Fibroblast of lung (primary cell): ENCODE results near the gene CPEB2. TPM values are rescaled to one million over a fixed set of nuclear protein-coding genes. Genes with fewer than 3 reads are reported as not detected.

Experiments used
- DNase-seq, 2 donors: peaks; one replicate each; pipeline versions ENCODE4 v3.0.0 to v3.0.0-alpha.2; 2010; ENCODE audit warnings: low read depth in 2 of 2
- H2AFZ ChIP-seq: 2 replicates; pipeline ENCODE4 v1.5.1; 2012; ENCODE audit warnings: low read length, control low read depth, inconsistent platforms
- H3K27ac ChIP-seq: 2 replicates; pipeline ENCODE4 v1.5.1; 2011; ENCODE audit warnings: low read length, control low read depth; ENCODE audit not compliant: insufficient read depth
- H3K27me3 ChIP-seq: 2 replicates; pipeline ENCODE4 v1.5.1; 2011; ENCODE audit warnings: mild to moderate bottlenecking, low read length; ENCODE audit not compliant: control insufficient read depth, insufficient read depth
- H3K36me3 ChIP-seq: 2 replicates; pipeline ENCODE4 v1.5.1; 2011; ENCODE audit warnings: low read length; ENCODE audit not compliant: control insufficient read depth, insufficient read depth
- H3K4me1 ChIP-seq: 2 replicates; pipeline ENCODE4 v1.5.1; 2011; ENCODE audit warnings: low read length; ENCODE audit not compliant: control insufficient read depth, insufficient read depth; ENCODE audit errors: extremely low read depth
- H3K4me2 ChIP-seq: 2 replicates; pipeline ENCODE4 v1.5.1; 2011; ENCODE audit warnings: low read length, control low read depth; ENCODE audit not compliant: insufficient read depth; ENCODE audit errors: extremely low read depth
- H3K4me3 ChIP-seq, 4 experiments: fragments of 200-600 bp in 1 of 4; sonication (generic) in 1 of 4; replicated peaks in 1 of 4; 2 replicates each; pipeline ENCODE4 v1.5.1; 2011 to 2016; ENCODE audit warnings: low read length in 4 of 4, low read depth in 3 of 4, mild to moderate bottlenecking in 3 of 4, control low read depth in 2 of 4, inconsistent platforms in 1 of 4, mixed read lengths in 1 of 4; ENCODE audit not compliant: insufficient read depth in 1 of 4; ENCODE audit errors: control extremely low read depth in 1 of 4
- H3K79me2 ChIP-seq: 2 replicates; pipeline ENCODE4 v1.5.1; 2012; ENCODE audit warnings: mild to moderate bottlenecking, low read length, inconsistent platforms; ENCODE audit not compliant: control insufficient read depth, insufficient read depth
- H3K9ac ChIP-seq: 2 replicates; pipeline ENCODE4 v1.5.1; 2011; ENCODE audit warnings: mild to moderate bottlenecking, low read length, control low read depth; ENCODE audit not compliant: insufficient read depth
- H3K9me3 ChIP-seq: 2 replicates; pipeline ENCODE4 v1.5.1; 2012; ENCODE audit warnings: low read depth, low read length; ENCODE audit not compliant: control insufficient read depth, insufficient read depth
- H4K20me1 ChIP-seq: 2 replicates; pipeline ENCODE4 v1.5.1; 2011; ENCODE audit warnings: low read length; ENCODE audit not compliant: control insufficient read depth, insufficient read depth; ENCODE audit errors: extremely low read depth
- EZH2 ChIP-seq: IDR thresholded peaks from 2 replicates; pipeline ENCODE4 v1.5.1; 2012; ENCODE audit warnings: low read length, control low read depth, mild to moderate bottlenecking; ENCODE audit errors: missing control alignments
- polyA plus RNA-seq, 2 donors: library from polyadenylated mRNA; depleted of rRNA in 1 of 2; stranded (reverse) in 1 of 2; unstranded in 1 of 2; fragments of >200 nt; gene quantifications; 2 replicates each; pipeline ENCODE4 v1.2.1, GENCODE V29; 2011 to 2012; ENCODE audit warnings: missing spikeins in 1 of 2
- total RNA-seq: library from RNA; depleted of rRNA; stranded (reverse); fragments of >200 nt; gene quantifications from 2 replicates; pipeline ENCODE4 v1.2.1, GENCODE V29; 2014
- TF ChIP-seq, protein P1 (sequence below), 2 donors: IDR thresholded peaks in 1 of 2; conservative IDR thresholded peaks in 1 of 2; 1 replicate in 1 of 2; 2 replicates in 1 of 2; pipeline ENCODE4 v1.5.1; 2011 to 2012; ENCODE audit warnings: low read length in 2 of 2, control low read depth in 1 of 2, inconsistent platforms in 1 of 2, low read depth in 1 of 2, mild to moderate bottlenecking in 1 of 2

The CPEB2 gene
- total and polyA plus RNA-seq, 2 donors (not counting 1 experiment from before 2014, with no cell fraction given), result 18.6 to 19.0 TPM

DNA sequence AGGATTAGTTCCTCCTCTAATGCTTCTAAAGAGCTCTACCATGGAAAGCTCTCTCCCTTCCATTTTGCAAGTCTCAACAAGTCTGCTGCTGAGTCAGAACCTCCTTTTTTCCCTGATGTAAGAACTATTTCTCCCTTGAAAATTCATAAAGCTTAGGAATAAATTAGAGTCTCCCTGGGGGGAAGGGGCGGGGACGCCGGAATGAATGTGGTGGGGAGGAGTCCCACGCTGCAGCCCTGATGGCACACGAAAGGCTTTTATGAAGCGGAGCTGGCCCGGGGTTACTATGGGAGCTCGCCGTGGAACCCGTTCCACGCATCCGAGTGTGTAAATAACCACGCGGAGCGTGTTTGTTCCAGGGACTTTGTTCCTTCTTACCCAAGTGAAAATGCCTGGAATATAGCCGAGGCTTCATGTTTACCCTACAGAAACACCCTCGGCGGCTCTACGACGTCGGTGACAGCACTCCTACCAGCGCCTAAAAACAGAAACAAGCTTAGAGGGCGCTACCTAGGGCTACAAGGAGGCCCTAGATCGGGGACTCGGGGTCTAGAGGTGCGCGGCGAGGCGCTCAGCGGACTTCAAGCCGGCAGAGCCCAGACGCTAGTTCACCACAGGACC, 923 bp upstream of the CPEB2 start:
- peak overlapping the region; percentile 99 for H3K27ac ChIP-seq
- DNase-seq, result peak; percentile 92 to 96
- peak overlapping the region; percentile 98 for H3K9ac ChIP-seq
- no peaks in the 10 kb centered on the region for H4K20me1 ChIP-seq
- H3K4me3 ChIP-seq, result peak overlapping the region; percentile 52 to 76 (median 64)
- H3K4me1 ChIP-seq, result peaks cover 3% of the 10 kb centered on the region
- no peaks in the 10 kb centered on the region for H3K27me3 ChIP-seq
- no peaks in the 10 kb centered on the region for H3K9me3 ChIP-seq
- peaks cover 30% of the 10 kb centered on the region for H3K79me2 ChIP-seq
- H3K36me3 ChIP-seq, result no peaks in the 10 kb centered on the region
- peak overlapping the region; percentile 53 for H3K4me2 ChIP-seq
- TF ChIP-seq EZH2, result no peak
- TF ChIP-seq, protein P1, sequence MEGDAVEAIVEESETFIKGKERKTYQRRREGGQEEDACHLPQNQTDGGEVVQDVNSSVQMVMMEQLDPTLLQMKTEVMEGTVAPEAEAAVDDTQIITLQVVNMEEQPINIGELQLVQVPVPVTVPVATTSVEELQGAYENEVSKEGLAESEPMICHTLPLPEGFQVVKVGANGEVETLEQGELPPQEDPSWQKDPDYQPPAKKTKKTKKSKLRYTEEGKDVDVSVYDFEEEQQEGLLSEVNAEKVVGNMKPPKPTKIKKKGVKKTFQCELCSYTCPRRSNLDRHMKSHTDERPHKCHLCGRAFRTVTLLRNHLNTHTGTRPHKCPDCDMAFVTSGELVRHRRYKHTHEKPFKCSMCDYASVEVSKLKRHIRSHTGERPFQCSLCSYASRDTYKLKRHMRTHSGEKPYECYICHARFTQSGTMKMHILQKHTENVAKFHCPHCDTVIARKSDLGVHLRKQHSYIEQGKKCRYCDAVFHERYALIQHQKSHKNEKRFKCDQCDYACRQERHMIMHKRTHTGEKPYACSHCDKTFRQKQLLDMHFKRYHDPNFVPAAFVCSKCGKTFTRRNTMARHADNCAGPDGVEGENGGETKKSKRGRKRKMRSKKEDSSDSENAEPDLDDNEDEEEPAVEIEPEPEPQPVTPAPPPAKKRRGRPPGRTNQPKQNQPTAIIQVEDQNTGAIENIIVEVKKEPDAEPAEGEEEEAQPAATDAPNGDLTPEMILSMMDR (conservative IDR thresholded peaks at IDR 0.05 in 1 of 2, IDR thresholded peaks at IDR 0.05 in 1 of 2; ENCODE audit: low read depth in 1 of 2, low read length in 2 of 2), result no peak
- H2AFZ ChIP-seq, result peak overlapping the region; percentile 19

DNA sequence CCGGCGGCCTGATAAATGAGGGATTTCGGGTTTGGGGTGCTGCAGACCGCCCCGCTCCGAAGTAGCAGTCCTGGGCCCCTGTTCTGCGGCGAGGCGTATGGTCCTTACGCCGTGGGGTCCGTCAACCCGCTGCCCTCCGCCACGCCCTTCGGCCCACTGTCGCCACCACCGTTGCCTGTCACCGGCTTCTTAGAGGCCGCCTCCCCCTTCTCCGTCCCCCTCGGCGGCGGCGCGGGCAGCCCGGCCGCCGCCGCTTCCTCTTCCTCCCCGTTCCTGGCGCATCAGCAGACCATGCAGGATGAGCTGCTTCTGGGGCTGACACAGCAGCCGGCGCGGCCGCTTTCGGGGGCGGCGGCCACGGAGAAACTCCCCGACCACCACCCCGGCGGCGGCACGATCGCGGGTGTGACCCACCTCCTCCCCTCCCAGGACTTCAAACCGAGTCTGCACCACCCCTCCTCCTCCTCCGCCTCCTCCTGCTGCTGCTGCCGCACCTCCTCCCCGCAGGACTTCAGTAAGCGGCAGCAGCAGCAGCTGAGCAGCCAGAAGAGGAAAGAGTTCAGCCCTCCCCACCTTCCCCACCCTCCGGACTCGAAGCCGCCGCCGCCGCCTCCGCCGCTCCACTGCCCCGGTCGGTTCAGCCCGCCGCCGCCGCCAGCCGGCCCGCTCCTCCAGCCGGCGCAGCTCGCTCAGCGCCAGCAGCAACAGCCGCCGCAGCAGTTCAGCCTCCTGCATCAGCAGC, 549 bp downstream of the CPEB2 start:
- H3K27ac ChIP-seq, result peak overlapping the region; percentile 99
- peak; percentile 89 to 90 for DNase-seq
- TF ChIP-seq, protein P1 (conservative IDR thresholded peaks at IDR 0.05 in 1 of 2, IDR thresholded peaks at IDR 0.05 in 1 of 2; ENCODE audit: low read depth in 1 of 2, low read length in 2 of 2), result no peak
- no peak for TF ChIP-seq EZH2
- H3K4me1 ChIP-seq, result peaks cover 3% of the 10 kb centered on the region
- H3K9me3 ChIP-seq, result no peaks in the 10 kb centered on the region
- H3K4me3 ChIP-seq, result peak overlapping the region; percentile 52 to 91 (median 72)
- peak overlapping the region; percentile 79 for H3K4me2 ChIP-seq
- H3K36me3 ChIP-seq, result no peaks in the 10 kb centered on the region
- no peaks in the 10 kb centered on the region for H3K27me3 ChIP-seq
- H2AFZ ChIP-seq, result peak overlapping the region; percentile 12
- H3K79me2 ChIP-seq, result peaks cover 44% of the 10 kb centered on the region
- no peaks in the 10 kb centered on the region for H4K20me1 ChIP-seq
- peak overlapping the region; percentile 98 for H3K9ac ChIP-seq

DNA sequence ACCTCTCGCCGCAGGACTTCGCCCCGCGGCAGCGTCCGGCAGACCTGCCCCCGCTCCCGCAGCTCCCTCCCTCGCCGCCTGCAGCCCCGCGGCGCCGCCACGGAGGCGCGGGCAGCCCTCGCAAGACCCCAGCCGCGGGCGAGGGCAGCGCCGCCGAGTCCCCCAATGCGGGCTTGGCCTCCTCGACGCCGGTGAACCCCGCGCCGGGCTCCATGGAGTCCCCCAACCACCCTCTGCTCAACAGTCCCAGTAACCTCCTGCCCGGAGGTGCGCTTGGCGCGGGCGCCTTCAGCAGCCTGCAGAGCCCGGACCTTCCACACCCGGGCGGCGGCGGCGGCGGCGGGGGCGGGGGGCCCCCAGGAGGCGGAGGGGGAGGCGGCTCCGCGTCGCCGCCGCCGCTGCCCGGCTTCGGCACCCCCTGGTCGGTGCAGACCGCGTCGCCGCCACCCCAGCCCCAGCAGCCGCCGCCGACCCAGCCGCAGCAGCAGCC, 1.2 kb downstream of the CPEB2 start:
- no peak overlapping the region for H2AFZ ChIP-seq
- peak overlapping the region; percentile 98 for H3K9ac ChIP-seq
- peaks cover 51% of the 10 kb centered on the region for H3K79me2 ChIP-seq
- peaks cover 3% of the 10 kb centered on the region for H3K4me1 ChIP-seq
- H3K36me3 ChIP-seq, result no peaks in the 10 kb centered on the region
- H3K4me3 ChIP-seq, result peak overlapping the region; percentile 42 to 91 (median 64)
- H4K20me1 ChIP-seq, result no peaks in the 10 kb centered on the region
- peak in 1 of 2 donors; percentile 37 for DNase-seq
- no peaks in the 10 kb centered on the region for H3K27me3 ChIP-seq
- H3K27ac ChIP-seq, result peak overlapping the region; percentile 99
- no peak overlapping the region for H3K4me2 ChIP-seq
- no peak for TF ChIP-seq EZH2
- TF ChIP-seq, protein P1 (conservative IDR thresholded peaks at IDR 0.05 in 1 of 2, IDR thresholded peaks at IDR 0.05 in 1 of 2; ENCODE audit: low read depth in 1 of 2, low read length in 2 of 2), result no peak
- H3K9me3 ChIP-seq, result no peaks in the 10 kb centered on the region
